H1 (cell line): Measurements from ENCODE around the gene DBF4. TPM values are rescaled to one million over a fixed set of nuclear protein-coding genes. Genes with fewer than 3 reads are reported as not detected.

Experiments
- TBP ChIP-seq: IDR thresholded peaks from 2 replicates; pipeline ENCODE4 v1.6.1; 2011; ENCODE audit warnings: low read depth, low read length, improper control_type of control experiment
- polyA plus RNA-seq, 7 experiments: library from polyadenylated mRNA; depleted of rRNA in 3 of 7; stranded (reverse) in 5 of 7; unstranded in 2 of 7; fragments of >200 nt in 5 of 7; fragments of 200-250 nt in 2 of 7; gene quantifications; 1 replicate in 5 of 7; 2 replicates in 1 of 7; 4 replicates in 1 of 7; pipeline versions ENCODE4 v1.2.1 to v1.2.3, GENCODE V29; 2011 to 2013; ENCODE audit warnings: missing spikeins in 2 of 7, mixed read lengths in 2 of 7
- total RNA-seq: library from RNA; stranded (reverse); fragmentation: NEBNext Ultra II Directional; extraction: Animal tissue kit (Norgen Biotek cat#: 25700); gene quantifications from 2 replicates; pipeline ENCODE4 v1.2.1, GENCODE V29; 2021

DBF4 gene
- total and polyA plus RNA-seq, 2 of the 8 experiments (the other 6 are each of a cell fraction or from before 2014, with no cell fraction given): 8.7 to 82.4 TPM

GRCh38 chr7:87895363-87895762 is 19.1 kb downstream of the DBF4 start (continued):
- TF ChIP-seq TBP: no peak
